GM19238 (cell line): ENCODE data around the gene SLFNL1.

Experiments
- DNase-seq: peaks from one replicate; pipeline ENCODE4 v3.0.0; 2011; ENCODE audit warnings: low spot score; ENCODE audit not compliant: insufficient read length

The SLFNL1 gene

DNA sequence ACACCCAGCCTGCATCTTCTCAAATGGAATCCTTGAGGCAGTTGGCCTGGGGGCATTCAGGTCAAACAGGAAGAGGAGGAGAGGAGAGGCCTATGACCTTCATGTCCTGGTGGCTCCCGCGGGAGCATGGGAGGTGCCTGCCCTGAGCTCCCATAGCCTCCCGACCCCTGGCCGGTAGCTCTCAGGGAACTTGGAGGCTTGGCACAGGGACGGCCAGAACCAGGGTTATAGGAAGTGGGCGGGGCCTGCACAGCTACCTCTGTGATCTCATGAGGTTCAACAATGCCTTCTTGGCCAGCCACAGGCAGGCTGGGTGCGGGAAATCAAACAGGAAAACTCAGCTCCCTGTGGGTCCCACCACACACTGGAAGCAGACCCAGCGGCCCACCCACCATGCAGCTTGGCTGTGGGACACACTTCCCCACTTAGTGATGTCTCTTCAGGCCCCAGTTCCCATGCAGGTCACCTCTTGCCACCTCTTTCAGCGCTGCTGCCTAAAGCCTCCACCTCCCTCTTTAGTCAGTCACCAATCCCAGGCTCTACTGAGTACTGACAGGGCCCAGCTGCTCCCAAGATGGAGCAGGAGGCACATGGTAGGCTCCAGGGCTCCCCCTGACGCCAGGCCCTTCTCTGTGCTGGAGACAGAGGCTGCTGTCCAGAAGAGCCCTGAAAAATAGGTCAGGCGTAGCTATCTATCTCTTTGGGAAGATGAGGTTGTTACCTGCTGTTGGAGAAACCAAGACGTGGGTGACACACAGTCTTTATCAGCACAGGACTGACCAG, at the start of gene SLFNL1:
Gene SLFNL1 (minus strand): TSS at position 200 of the 783 bp plus-strand sequence. CDS start 1,065 bp downstream, outside the sequence.
- no peak for DNase-seq

DNA sequence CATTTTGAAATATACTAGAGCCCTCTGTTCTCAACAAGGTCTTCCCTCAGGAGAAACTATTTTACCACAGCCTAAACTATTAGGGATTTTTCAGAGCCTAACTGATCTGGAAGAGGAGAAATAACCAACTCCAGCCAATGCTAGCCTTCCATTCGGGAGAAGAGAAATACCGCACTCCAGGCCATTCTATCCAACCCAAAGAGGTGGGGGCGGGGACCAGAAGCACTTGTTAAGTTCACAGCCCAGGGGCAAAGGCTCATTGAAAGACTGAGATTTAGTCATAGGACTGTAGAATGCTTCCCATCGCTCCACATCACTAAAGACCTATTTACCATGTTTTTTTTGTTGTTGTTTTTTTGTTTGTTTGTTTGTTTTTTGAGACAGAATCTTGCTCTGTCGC, 35.4 kb upstream of the SLFNL1 start:
- no peak for DNase-seq

DNA sequence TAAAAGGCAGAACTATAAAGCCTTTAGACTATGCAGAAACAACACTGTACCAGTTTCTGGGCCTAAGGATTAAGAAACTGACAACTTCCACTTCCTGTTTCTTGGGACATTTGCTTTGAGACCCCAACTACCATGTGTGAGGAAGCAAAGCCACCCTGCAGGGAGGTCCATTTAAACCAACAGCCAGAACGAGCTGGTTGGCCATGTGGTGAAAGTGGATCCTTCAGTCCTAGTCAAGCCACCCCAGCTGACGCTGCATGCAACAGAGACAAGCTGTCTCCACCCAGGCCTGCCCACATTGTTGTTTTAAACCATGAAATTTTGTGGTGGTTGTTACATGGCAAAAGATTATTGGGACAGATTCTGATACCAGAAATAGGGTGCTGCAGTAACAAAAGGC, 31.8 kb upstream of the SLFNL1 start:
- DNase-seq, result no peak

DNA sequence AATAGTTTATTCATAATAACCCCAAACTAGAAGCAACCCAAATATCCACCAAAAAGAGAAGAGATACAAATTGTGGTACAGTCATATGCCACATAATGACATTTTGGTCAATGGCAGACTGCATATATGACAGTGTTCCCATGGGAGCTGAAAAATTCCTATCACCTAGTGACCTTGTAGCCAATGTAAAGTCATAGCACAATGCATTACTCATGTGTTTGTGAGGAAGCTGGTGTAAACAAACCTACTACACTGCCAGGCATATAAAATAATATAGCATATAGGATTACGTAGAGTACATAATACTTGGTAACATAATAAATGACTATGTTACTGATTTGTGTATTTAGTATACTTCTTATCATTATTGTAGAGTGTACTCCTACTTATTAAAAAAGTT, 29.5 kb upstream of the SLFNL1 start:
- DNase-seq, result no peak

DNA sequence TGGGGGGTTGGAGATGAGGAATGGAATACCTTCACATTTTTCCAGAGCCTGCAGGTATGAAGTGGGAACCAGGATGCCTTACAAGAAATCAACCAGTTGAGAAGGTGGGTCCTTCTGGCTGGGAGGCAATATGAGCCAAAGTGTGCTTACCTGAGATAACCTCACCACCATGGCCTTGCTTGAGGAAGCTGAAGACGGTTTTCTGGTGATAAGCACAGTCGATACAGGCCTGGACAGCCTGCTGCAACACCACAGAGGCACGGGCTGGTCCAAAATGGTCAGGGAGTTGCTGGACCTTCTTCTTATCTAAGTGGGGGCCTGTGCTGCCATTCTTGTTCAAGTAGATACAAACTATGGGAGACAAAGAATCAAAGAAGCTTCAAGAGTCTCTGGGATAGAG, 27.0 kb upstream of the SLFNL1 start:
- DNase-seq, result no peak

GRCh38 chr1:41046347-41046775, 24.8 kb upstream of the SLFNL1 start:
- DNase-seq, result no peak

- no peak for DNase-seq
These were observed 24.2 kb upstream of the SLFNL1 start for GRCh38 chr1:41045740-41046139.

DNA sequence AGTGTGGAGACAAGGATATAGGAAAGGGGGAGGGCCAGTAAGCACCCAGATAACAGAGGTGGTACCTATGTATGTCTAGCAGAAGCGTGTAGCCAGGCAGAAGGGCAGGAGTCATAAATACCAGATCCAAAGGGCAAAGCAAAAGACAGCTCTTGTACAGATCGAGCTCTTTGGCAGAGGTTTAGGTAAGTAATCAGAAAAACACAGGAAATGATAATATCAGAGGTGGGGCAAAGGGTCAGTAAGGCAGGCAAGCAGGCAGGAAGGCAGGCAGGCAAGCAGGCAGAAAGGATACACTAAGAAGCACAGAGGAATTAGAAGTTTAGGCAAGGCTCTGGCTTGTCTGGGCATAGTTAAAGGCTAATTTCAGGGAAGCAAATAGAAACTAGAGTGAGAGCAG, 22.7 kb upstream of the SLFNL1 start:
- no peak for DNase-seq

- no peak for DNase-seq
These were observed 20.2 kb upstream of the SLFNL1 start for GRCh38 chr1:41041614-41042270.

GRCh38 chr1:41038110-41038509, 16.6 kb upstream of the SLFNL1 start:
- DNase-seq, result no peak

DNA sequence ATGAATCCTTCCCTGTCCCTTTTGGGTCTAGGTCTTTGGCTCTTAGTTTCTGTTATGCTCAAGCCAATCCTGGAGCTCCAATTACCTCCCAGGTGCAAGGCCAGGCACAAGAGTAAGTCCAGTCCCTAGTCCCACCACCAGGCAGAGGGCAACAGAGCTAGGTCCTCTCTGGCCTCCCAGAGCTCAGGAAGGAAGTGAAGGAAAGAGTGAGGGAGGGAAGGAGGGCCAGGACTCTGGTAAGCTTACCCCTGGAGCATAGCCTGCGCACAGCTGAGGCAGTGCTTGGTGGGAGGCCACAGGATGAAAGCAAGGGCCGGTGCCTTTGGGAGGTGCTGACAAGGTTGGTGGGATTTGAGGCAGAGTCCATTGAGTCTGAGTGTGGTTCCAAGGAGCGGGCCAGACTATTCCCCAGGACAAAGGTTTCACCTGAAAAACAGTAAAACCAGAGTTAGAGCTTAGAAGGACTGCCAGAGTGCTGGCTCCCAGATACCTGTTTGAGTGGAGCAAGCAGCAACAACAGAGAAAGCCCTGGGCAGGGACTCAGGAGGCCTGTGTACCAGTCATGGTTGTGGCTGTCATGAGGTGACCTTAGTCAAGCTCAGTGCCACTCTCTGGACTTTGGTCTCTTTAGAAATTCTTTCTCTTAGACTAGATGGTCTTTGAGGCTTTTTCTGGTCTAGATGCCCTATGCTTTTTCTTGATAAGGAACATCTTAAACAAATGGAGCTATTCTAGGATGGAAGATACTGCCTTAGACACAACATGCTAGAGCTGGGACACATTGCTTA, 15.8 kb upstream of the SLFNL1 start:
- DNase-seq, result no peak

DNA sequence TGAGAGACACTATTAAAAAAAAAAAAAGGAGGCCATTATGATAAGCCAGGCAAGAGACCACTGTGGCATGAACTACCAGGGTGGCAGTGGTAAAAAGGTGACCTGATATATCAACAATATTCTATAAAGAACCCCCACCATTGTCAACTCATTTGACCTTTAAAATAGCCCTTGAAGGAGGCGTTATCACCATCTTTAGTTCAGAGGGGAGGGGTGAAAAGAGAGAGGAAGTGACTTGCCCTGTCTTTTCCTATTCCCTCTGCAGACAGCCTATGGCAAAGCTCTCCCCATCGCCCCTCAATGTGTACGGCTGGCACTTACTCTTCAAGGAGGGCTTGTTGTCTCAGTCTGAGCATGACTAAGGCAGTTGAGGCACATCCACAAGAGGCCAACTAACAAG, 11.7 kb upstream of the SLFNL1 start:
- no peak for DNase-seq

DNA sequence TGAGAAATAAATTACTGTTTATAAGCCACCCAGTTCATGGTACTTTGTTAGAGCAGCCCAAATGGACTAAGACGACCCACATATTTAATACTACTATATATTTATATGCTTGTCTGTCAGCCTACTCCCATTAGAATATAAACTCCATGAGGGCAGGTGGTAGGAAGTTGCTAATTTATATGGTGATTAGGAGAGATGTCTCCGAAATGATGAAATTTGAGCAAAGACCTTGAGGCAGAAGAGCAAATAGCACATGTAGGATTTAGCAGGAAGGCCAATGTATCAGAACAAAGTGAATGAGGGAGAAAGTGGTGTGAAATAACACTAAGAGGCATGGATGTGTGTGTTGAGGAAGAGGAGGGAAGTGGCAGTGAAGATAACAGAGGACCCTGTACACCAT, 10.6 kb upstream of the SLFNL1 start:
- no peak for DNase-seq

DNA sequence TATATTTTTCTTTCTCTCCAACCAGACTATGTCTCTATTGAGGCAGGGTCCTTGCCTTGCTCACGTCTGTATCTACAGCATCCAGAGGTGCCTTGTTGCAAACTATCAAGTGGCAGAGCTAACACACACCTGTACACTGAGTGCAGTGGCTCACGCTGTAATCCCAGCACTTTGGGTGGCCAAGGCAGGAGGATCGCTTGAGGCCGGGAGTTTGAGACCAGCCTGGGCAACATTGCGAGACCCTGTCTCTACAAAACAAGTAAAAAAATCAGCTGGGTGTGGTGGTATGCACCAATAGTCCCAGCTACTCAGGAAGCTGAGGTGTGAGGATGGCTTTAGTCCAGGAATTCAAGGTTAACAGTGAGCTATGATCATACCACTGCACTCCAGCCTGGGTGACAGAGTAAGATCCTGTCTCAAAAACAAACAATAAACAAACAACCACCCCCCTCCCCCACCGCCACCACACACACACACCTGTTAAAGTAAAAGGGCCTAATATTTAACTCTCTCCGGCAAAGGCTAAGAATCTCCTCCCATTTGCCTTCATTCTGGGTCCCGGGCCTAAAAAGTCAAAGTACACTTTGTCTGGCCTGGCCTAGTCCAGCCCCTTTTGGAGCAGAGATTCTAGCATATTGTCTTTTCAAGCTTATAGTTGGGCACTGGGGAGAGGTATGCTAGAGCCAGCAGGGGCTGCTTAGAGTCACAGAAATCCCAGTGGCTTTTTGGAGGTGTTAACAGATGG, 9.5 kb upstream of the SLFNL1 start:
- DNase-seq, result no peak

DNA sequence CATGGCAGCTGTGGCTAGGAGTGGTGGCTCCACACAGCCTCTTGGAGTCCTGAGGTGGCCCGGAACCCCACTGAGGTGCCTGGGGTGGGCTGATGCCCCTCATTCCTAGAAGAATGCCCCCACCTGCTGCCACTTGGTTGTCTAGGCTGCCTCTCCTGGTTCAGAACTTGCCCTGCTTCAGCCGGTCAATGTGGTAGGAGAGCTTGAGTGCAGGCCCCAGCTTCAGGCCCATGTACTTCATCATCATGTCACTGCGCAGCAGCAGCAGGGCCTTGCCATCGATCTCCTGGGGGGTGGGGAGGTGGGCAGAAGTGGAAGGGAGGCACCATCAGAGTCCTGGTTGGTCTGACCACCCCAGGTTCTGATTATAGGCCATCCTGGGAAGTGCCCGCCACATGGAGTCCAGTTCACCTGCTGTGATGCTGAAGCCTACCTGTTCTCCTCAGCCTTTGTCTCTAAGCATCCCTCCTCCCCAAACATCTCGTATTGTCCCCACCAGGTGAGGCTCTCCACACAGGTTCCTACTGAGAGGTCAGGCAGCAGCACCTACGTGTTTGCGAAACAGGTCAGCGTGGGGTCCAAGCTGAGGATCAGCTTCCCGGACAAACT, 6.6 kb upstream of the SLFNL1 start:
- no peak for DNase-seq

DNA sequence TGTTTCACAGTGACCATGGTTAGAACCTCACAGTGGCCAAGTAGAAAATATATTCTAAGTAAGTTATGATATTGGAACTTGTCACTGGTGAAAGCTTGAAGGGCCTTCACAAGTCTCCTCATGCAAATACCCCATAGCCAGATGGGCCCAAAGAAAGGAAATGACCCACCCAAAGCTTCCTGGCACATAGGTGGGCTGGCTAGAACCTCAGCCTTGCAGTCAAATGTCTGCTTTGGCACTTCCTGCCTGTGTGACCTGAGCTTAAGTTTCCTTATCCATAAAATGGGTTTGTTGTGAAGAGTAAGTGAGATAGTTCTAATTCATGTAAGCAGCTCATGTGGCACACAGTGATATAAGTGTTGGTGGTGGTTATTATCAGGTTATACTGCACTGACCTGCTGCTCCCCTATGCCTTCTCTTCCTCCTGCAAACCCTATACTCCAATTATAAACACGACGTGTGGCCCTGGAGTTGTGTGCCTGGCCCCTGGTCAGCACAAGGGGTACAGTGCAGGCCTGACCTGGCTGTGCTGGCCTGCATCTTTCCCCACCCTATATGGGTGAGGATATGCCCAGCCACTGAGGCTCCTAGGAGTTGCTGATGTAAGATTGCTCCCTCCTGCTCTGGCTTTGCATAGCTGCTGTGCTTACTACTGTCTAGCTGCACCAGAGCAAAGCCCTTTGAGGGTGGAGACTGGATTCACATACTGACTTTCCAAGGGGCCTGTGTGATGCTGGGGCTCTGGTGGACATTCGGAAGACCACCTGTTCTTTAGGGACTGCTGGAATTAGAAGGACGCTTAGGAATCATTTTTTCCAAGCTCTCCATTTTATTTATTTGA, 4.7 kb upstream of the SLFNL1 start:
- no peak for DNase-seq

DNA sequence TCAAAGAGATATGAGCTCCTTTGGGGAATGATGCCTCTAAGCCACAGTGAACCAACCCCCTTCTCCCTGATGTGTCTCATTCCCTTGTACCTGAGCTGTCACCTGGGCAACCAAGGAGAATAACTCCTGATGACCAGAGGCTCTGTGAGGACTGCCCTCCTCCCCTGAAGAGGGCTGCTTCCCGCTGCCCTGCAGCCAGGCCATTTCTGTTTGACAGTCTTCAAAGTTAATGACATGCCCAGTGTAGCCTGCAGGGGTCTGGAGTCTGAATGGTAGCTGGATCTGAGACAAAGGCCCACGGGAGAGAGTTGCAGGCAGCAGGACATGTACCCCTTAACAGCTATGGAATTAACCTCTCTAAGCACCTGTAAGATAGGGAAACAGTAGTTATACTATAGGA, 3.4 kb upstream of the SLFNL1 start:
- DNase-seq, result no peak

- no peak for DNase-seq
These were observed 1.9 kb upstream of the SLFNL1 start for GRCh38 chr1:41023279-41023990.

- DNase-seq, result no peak
These were observed 899 bp upstream of the SLFNL1 start for GRCh38 chr1:41022424-41022823.

- no peak for DNase-seq
These were observed 871 bp downstream of the SLFNL1 start for GRCh38 chr1:41020654-41021053.
